ENCODE results near the gene TSPAN9.

TSPAN9 gene

GRCh38 chr12:3305904-3306619 is 228.9 kb downstream of the TSPAN9 start:
- no peak for DNase-seq

DNA sequence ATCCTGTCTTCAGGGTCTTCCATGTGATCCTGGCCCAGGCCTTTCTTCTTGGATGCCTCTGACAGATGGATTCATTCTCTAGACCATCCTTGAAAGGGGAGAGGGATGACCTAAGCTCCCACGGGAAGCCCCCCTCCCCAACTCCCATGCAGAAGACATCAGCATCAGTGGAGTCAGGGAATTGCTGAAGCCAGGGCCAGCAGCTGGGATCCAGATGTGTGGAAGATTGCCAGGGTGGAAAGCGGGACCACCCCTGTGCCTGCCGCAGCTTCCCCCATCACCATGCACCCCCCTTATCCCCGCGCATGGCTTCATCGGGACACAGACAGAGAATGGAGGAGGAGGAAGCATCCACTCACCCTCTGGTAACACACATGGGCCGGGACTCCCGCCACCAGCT is 230.2 kb downstream of the TSPAN9 start:
- DNase-seq = no peak

DNA sequence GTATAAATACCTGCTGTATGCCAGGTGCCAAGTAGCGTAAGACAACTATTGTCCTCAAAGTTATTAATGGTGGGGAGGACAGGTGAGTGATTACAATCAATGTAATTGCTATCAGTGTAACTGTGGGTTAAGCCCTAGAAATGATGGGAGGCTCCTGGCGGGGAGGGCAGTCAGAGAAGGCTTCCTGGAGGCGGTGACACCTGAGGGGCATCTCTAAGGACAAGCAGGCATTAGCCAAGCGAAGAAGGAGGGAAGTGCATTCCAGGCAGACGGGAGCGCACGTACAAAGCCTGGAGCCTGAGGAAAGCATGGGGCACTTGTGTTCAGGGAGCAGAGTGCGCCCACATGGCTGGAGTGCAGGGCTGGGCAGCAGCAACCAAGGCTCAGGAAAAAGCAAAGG is 230.9 kb downstream of the TSPAN9 start:
- no peak for DNase-seq

DNA sequence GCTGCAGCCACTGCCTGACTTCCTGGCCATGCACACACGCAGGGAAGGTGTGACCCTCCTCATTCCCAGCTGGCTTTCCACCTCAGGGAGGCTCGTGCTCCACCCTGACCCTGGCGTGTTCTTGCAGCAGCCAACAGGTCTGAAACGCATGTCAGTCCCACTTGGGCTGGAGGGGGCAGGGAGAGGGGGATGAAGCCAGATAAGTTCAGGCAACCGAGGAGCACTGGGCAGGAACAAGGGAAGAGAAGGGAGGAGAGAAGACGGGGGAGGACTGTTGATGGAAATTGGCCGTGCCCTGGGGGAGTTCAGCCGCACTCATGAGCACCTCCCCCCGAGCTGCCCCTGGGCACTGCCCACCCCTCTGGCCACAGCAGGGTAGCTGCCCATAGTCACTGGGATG is 231.4 kb downstream of the TSPAN9 start:
- no peak for DNase-seq

- no peak for DNase-seq
These were observed 232.6 kb downstream of the TSPAN9 start for GRCh38 chr12:3309805-3310204.

- no peak for DNase-seq
These were observed 233.3 kb downstream of the TSPAN9 start for GRCh38 chr12:3310271-3311026.

GRCh38 chr12:3311027-3311402 is 233.8 kb downstream of the TSPAN9 start:
- DNase-seq = no peak

DNA sequence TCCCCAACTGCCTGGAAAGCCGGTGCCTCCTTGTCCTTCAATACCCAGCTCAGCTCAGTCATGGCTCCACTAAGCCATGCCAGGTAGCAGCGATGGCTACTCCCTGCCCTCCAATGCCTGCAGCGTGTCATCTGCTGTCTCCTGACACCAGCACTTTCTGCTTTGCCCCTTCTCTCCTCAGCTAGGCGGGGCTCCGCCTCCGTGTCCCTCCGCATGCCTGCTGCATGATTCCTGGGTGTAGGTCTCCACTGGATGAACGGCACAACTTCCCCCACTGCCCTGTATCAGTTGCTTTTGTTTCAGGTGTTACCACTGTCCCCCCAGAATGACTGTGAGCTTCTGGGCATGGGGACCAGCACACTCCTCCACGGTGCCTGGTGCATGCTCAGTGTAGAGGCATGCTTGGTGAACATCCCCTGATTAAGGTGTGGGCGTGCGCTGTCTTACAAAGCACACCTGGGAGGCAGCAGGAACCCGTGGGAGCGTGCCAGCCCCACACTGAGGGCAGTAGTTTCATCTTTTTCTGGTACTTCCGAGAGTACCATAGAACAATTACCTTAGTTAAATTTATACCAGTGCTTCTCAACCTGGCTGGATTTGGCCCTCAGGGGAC is 234.4 kb downstream of the TSPAN9 start:
- DNase-seq = no peak

DNA sequence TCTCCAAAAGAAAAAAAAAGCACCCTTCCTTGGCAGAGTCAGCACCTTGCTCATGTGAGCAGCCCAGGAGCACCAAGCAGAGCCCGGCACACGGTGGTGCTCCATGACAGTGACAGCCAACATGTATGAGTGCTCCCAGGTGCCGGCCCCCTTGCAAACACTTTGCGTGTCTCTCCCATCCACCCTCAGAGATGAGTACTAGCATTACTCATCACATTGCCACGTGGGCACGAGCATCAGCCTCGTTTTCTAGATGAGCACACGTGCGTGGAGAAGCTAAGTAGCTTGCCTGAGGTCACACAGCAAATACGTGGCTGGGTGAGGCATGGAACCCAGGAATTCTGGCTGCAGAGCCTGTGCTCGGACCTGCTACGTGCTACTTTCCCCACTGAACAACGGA is 235.9 kb downstream of the TSPAN9 start:
- DNase-seq = peak; percentile 91

DNA sequence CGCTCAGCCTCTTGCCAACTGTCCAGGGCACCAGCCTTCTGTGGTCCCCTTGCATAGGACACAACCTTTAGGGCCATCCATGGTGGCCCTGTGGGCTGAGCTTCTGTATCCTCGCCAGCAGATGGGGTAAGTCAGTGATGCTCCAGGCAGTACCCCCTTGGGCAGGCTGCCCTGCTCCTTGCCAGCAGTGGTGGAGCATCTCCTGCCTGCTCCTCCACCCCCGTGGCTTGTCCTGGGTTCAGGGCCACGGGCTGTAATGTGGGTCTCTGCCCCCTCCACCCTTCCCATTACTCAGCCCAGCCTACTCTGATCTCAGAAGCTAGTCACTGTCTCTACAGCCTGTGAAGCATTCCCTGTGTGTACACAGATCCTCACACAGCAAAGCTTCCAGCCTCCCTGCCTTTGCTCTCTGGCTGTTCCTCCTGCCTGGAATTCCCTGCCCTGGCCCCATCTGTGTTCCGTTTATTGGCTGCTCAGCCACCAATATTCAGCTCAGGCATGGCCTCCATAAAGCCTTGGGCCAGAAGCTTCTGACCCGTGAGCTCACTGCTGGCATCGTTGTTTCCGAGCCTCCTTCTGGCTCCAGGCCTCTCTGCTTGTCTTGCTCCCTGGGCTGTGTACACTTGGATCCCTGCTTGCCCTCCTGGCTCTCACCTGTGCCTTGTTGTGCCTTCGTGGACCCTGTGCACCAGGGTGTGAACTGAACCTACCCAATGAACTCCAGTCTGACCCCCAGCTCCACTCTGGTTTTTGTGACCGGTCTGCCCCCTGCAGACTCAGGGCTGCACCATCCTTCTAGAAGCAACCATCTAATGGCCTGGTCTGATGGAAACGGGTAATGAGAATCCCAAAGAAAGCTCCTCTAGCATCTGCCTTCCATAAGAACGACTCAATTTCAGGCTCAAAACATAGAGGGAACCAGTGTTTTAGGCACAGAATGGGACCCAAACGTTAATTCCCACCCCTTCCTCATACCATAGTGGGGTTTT is 236.8 kb downstream of the TSPAN9 start:
- DNase-seq = peak; percentile 53

DNA sequence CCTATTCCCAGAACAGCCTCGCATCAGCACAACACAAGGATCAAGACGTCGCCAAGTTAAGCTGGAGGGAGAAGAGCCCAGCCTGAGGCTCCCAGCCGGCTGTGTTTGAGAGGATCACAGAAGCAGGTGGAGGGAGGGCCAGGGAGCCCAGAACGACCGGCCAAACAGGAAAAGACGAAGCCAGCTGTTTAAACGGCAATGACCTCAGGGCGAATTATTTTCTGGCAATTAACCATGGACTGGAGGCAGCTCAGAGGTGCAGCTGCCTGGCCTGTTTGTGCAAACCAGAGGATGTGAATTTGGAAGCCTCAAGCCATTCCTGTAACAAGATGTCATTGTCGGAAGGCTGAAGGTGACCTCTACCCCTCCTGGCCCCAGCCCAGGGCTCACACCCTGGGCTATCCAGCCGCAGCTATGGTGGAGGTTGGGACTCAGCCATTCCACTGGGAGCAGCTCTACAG is 238.1 kb downstream of the TSPAN9 start:
- DNase-seq = peak; percentile 84

DNA sequence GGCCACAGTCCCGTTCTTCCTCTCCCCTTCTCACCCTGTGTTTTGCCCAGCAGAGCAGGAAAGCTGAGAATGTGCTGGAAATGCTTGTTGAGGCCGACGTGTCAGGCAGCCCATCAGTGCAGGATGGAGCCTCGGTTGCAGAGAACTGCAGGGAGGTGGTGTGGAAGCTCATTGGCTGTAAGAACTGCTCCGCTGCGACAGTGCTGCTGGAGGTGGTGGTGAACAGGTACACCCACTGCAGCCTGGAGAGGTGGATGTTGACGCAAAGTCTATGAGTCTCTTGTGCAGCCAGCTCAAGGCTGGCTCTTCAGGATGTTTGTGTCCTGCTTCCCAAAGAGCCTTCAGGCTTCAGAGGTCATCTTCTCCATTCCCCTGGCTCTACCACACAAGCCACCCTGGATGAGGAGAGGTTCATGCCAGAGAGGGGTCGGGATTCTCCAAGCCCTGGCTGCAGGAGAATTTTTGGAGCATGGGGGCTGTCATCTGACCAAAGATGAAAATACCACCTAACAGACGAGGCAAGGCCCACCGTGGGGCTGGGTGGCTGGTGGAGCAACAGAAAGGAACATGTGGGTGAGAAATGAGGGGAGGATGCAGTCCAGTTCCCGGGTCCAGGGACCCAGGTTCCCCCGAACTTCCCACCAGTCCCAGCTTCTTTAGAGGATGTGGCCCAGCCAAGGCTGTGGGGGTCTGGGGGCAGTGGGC is 239.7 kb downstream of the TSPAN9 start:
- no peak for DNase-seq

DNA sequence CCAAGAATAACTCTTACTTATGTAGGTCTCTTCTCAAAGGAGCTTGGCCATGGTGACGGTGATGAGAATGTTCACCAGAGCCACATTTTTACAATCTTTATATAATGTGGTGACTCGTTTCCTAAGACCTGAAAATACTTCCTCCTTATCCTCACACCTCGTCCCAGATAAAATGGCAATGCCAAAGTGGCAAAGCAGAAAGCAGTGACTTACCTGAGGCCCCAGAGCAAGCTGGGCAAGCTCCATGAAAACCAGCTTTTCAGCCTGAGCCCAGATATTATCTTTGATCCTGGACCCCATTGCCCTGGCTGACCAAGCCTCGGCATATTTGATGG is 240.3 kb downstream of the TSPAN9 start:
- DNase-seq = no peak

DNA sequence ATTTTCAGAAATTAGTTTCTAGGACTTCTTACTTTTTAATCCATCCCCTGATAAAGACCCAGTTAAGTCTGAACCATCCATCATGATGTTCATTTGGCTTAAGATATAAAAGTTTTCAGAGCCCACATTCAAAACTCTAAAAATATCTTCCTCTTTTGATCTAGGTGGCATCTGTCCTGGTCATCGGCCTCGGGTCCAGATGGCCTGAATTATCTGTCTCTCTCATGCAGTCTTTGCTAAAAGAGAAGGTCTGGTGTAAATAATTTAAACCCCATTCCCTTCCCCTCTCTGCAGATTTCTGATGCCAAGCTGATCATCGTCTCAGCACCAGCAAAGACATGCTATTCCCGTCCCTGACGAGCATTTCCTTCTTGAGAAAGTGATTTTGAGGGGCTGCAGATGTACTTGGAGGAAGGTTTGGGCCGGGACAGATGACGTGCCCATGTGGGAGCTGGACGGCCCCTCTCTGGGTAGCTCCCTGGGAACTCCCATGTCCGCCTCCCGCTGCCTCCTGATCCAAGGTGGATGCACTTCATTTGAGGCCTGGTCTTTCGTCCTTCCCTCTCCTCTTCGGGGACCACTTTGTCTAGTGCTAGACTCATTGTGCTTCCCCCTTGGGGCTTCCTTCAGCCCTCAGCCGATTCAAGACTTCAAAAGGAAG is 240.8 kb downstream of the TSPAN9 start:
- DNase-seq = no peak

DNA sequence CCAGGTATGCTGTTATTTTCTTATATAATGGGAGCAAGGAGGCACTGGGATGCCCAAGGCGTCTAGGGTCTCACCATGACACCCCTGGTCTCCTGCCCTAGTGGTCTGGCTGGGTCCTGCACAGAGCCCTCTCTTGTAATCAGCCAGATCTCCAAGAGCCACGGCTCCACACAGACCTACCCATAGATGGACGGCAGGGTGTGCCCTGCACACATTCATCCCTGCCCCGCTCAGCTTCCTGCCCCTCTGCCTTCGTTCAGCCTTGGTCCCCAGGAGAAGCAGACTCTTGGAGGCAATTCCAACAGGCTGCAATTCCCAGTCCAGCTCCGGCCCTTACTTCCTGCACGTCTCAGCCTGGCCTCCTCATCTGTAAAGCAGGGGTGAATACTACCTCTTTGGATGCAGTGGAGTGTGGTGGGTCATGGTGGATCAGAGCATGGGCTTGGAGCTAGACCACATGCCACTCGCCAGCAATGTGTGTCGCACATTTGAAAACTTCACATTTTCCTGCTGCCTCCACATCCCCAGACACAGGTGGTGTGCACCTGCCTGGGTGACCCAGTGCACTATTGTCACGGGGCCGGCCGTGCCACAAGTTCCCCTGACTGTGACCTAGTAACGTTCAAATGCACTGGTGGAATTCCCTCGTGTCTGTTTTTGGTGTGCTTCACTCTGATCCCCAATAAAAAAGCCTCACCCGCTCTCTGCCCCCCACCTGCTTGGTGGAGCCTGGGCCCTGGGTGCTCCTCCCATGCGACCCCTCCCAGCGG is 242.7 kb downstream of the TSPAN9 start:
- DNase-seq = no peak

- no peak for DNase-seq
These were observed 243.8 kb downstream of the TSPAN9 start for GRCh38 chr12:3320881-3321509.

DNA sequence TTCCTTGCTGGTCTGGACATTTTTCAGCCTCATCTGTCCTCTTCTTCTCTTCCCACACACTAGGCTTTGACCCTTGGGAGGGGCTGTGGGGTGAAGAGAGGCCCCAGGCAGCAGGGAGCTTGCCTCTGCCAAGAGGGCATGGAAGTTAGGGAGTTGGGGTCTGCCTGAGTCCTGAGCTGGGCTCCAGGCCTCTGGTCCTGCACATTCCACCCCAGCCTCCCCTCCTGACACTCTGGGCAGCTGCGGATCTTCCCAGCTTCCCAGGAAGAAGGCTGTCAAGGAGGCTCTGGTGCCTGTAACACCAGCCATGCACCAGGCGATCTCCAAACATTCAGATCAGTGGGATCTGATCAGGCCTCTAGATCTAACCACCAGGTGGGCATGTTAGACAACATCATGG is 244.7 kb downstream of the TSPAN9 start:
- no peak for DNase-seq

- no peak for DNase-seq
These were observed 246.0 kb downstream of the TSPAN9 start for GRCh38 chr12:3323002-3323685.

DNA sequence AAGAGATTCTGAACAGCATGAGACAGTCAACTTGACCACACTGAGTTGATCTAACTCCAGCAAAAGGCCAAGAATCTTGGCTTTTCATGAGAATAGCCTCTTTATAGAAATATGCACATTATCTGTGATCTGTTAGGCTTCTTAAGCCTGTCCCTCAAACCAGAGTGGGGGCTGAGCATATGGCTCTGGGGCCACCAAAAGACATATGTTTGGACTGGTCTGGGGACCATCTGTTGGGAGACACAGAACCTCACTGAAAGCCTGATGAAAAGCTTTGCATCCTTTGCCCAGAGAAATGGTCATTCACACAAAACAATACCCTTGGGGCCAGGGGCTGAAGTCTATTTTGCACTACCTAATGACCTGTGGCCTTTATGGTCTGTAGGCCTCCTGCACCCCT is 248.6 kb downstream of the TSPAN9 start:
- no peak for DNase-seq
